HUES48 (cell line): ENCODE results near the gene GPR137C.

Experiments
- H3K27ac ChIP-seq: one replicate; pipeline ENCODE4 v1.7.0; 2013; ENCODE audit warnings: low read depth, low read length, inconsistent platforms
- H3K27me3 ChIP-seq: 2 replicates; pipeline ENCODE4 v1.6.1; 2013; ENCODE audit warnings: mild to moderate bottlenecking, low read length; ENCODE audit not compliant: control insufficient read depth, insufficient read depth
- H3K36me3 ChIP-seq: 2 replicates; pipeline ENCODE4 v1.6.1; 2013; ENCODE audit warnings: low read length; ENCODE audit not compliant: control insufficient read depth, insufficient read depth
- H3K4me1 ChIP-seq: 2 replicates; pipeline ENCODE4 v1.6.1; 2013; ENCODE audit warnings: mild to moderate bottlenecking, low read length; ENCODE audit not compliant: control insufficient read depth, insufficient read depth
- H3K4me3 ChIP-seq: 2 replicates; pipeline ENCODE4 v1.5.1; 2013; ENCODE audit warnings: mild to moderate bottlenecking, low read depth, low read length
- H3K9ac ChIP-seq: 2 replicates; pipeline ENCODE4 v1.6.1; 2013; ENCODE audit warnings: mild to moderate bottlenecking, low read depth, low read length, moderate library complexity
- H3K9me3 ChIP-seq: 2 replicates; pipeline ENCODE4 v1.6.1; 2013; ENCODE audit warnings: low read length; ENCODE audit not compliant: control insufficient read depth, insufficient read depth

The GPR137C gene

DNA sequence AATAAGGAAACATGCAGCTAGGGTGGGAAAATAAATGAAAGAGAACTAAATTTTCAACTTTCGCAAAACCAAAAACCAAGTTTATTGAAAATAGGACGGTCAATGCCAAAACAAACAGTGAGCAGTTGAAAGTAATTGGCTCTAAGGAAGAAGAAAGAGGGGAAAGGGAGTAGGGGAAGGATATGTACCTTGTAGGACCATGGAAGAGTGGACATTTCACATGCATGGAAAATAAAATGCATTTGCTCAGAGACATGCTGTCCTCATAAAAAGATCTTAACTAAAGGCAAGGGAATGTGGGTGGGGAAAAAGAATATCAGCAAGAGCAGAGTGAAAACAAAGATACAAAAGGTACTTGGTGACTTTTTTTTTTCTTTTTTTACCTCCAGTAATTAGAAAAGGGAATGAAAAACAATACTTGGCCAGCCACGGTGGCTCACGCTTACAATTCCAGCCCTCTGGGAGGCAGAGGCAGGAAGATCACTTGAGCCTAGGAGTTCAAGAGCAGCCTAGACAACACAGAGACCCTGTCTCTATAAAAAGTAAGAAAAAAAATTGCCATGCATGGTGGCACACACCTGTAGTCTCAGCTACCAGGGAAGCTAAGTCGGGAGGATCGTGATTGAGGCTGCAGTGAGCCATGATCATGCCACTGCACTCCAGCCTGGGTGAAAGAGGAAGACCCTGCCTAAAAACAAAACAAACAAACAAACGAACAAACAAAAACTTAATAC, 6.9 kb upstream of the GPR137C start:
- no peak overlapping the region for H3K9ac ChIP-seq
- no peak overlapping the region for H3K27ac ChIP-seq
- no peaks in the 10 kb centered on the region for H3K36me3 ChIP-seq
- no peak overlapping the region for H3K4me3 ChIP-seq
- no peaks in the 10 kb centered on the region for H3K9me3 ChIP-seq
- peaks cover 7% of the 10 kb centered on the region for H3K4me1 ChIP-seq
- H3K27me3 ChIP-seq: no peaks in the 10 kb centered on the region

DNA sequence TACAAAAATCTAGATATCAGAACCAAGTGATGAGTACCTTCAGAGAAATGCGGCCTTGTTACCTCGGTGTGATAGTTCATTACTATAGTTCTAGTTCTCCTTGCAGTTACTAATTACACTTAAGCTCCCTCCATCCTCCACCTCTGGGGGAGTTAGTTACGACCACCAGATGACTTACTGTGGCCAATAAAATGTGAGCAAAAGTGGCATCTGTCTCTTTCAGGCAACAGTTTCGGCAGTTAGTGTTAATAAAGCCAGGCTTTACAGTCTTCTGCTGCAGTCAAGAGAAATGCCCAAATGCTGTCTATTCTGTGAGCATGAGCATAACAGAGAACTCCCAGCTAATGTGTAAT, 6.3 kb upstream of the GPR137C start:
- Histone ChIP-seq H3K9me3 (no peaks in the 10 kb centered on the region), H3K4me1 (peaks cover 12% of the 10 kb centered on the region), H3K36me3 (no peaks in the 10 kb centered on the region), H3K4me3 (no peak overlapping the region), H3K9ac (no peak overlapping the region), H3K27ac (no peak overlapping the region), H3K27me3 (no peaks in the 10 kb centered on the region)

DNA sequence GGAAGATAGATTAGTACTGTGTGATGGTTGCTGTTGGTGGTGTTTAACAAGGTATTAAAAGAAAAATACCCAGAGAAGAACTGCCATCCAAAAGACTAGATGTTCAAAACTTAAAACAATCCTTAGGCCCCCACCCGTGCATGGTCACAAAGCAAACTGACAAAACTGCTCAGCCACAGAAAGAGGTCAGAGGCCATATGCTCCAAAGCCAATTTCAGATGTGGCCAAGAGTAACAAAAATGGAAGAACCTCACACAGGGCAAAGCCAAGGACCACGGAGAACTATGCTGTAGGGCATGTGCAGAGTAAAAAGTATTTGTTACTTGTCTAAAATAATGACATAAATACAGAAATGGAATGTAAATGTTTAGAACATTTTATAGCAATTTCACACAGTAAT, 5.6 kb upstream of the GPR137C start:
- Histone ChIP-seq H3K27ac (no peak overlapping the region), H3K4me3 (no peak overlapping the region), H3K9ac (no peak overlapping the region)

DNA sequence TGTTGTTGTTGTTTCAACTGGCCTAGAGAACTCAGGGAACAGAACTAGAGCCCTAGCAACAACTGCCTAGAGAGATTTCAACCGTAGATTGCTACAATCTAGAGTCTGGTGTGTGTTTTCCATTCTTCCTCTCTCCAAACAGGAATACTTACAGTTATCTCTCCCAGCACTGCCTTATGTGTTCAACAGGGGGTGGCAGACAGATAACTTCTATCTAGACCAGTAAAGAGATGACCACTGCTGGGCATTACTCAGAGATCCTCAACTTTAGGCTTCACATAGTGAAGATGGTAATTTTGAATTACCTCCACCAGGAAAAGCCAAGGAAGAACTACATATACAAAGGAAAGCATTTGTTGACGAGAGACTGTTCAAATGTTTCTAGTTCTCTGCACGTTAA, 5.1 kb upstream of the GPR137C start:
- no peak overlapping the region for H3K27ac ChIP-seq
- no peaks in the 10 kb centered on the region for H3K27me3 ChIP-seq
- H3K4me3 ChIP-seq: no peak overlapping the region
- no peaks in the 10 kb centered on the region for H3K9me3 ChIP-seq
- peaks cover 14% of the 10 kb centered on the region for H3K4me1 ChIP-seq
- no peaks in the 10 kb centered on the region for H3K36me3 ChIP-seq
- H3K9ac ChIP-seq: no peak overlapping the region

More for the DNA sequence above, 5.6 kb upstream of the GPR137C start:
- Histone ChIP-seq H3K36me3 (no peaks in the 10 kb centered on the region), H3K9me3 (no peaks in the 10 kb centered on the region), H3K27me3 (no peaks in the 10 kb centered on the region), H3K4me1 (peaks cover 14% of the 10 kb centered on the region)

DNA sequence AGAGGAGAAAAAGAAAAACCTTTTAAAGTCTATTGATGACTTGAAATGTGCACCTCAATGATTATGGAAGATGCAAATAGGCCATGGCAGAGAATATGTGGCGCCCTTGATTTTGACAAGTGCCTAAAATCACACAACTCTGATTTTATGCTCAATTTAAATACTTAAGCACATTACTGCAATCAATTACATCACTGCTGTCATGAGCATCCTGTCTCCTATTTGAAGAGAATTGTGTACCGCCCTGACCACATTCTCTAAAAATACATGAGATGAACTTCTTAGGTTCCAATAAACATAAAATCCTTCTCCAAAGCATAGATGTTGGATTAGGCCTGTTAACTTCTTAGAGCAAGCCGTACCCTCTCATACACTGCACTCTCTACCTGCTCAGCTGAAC, 2.0 kb upstream of the GPR137C start:
- Histone ChIP-seq H3K36me3 (no peaks in the 10 kb centered on the region), H3K9ac (no peak overlapping the region), H3K9me3 (no peaks in the 10 kb centered on the region), H3K27me3 (peaks cover 15% of the 10 kb centered on the region), H3K4me3 (no peak overlapping the region), H3K4me1 (peaks cover 23% of the 10 kb centered on the region), H3K27ac (no peak overlapping the region)

DNA sequence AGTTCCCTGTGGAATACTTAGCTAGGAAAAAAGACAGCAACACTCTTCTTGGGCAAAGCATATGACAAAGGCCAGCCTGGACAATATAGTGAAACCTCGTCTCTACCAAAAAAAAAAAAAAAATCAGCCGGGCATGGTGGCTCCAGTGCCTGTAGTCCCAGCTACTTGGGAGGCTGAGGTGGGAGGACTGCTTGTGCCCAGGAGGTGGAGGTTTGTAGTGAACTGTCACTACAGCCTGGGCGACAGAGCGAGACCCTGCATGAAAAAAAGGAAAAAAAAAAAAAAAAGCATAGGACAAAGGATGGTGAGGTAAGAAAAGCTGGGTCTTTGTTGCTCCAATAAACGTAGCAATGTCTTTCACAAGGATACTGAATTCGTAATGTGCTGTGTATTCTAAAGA, 1.4 kb upstream of the GPR137C start:
- no peak overlapping the region for H3K27ac ChIP-seq

DNA sequence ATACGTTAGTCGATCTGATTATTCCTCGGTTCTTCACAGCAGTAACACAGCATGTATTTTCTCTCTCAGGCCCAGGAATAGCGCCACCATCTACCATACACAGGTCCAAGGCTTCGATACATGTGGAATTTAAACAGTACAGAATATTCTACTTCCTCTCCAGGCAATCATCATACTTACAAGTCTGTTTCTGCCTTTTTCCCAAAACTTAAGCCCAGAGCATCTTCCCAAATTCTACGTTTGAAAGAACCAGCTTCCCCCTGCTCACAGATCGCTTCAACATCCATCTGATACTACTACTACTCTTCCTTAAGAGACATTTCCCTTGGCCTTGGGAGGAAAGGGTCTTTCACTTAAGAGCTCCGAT, 957 bp upstream of the GPR137C start:
- H3K36me3 ChIP-seq: no peaks in the 10 kb centered on the region
- H3K9me3 ChIP-seq: no peaks in the 10 kb centered on the region
- peak overlapping the region; percentile 78 for H3K27ac ChIP-seq
- H3K4me1 ChIP-seq: peaks cover 18% of the 10 kb centered on the region; the same call in 1 of the 2 replicates
- peaks cover 15% of the 10 kb centered on the region for H3K27me3 ChIP-seq
- peak overlapping the region; percentile 52 for H3K9ac ChIP-seq
- peak overlapping the region; percentile 69 for H3K4me3 ChIP-seq

More for the DNA sequence above, 1.4 kb upstream of the GPR137C start:
- Histone ChIP-seq H3K4me1 (peaks cover 18% of the 10 kb centered on the region), H3K36me3 (no peaks in the 10 kb centered on the region), H3K9ac (peak overlapping the region; percentile 52), H3K4me3 (peak overlapping the region; percentile 69), H3K9me3 (no peaks in the 10 kb centered on the region), H3K27me3 (peaks cover 15% of the 10 kb centered on the region)

DNA sequence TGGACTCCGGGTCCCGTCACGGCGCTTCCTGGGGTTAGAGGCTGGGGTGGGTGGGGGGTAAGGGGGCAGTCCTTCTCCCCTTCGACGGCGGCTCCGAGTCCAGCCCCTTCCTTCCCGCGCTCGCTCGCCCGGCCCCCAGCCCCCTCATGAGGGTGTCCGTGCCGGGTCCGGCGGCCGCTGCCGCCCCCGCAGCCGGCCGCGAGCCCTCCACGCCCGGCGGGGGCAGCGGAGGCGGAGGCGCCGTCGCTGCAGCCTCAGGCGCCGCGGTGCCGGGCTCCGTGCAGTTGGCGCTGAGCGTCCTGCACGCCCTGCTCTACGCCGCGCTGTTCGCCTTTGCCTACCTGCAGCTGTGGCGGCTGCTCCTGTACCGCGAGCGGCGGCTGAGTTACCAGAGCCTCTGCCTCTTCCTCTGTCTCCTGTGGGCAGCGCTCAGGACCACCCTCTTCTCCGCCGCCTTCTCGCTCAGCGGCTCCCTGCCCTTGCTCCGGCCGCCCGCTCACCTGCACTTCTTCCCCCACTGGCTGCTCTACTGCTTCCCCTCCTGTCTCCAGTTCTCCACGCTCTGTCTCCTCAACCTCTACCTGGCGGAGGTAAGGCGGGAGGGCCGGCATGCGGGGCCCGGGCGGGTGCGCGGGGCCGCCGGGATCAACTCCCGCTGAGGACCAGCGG, 500 bp downstream of the GPR137C start:
- H3K9me3 ChIP-seq: no peaks in the 10 kb centered on the region
- H3K4me1 ChIP-seq: peaks cover 18% of the 10 kb centered on the region; the same call in 1 of the 2 replicates
- peaks cover 15% of the 10 kb centered on the region for H3K27me3 ChIP-seq
- peak overlapping the region; percentile 38; the same call in 1 of the 2 replicates for H3K9ac ChIP-seq
- H3K4me3 ChIP-seq: peak overlapping the region; percentile 91
- no peaks in the 10 kb centered on the region for H3K36me3 ChIP-seq
- H3K27ac ChIP-seq: peak overlapping the region; percentile 74

DNA sequence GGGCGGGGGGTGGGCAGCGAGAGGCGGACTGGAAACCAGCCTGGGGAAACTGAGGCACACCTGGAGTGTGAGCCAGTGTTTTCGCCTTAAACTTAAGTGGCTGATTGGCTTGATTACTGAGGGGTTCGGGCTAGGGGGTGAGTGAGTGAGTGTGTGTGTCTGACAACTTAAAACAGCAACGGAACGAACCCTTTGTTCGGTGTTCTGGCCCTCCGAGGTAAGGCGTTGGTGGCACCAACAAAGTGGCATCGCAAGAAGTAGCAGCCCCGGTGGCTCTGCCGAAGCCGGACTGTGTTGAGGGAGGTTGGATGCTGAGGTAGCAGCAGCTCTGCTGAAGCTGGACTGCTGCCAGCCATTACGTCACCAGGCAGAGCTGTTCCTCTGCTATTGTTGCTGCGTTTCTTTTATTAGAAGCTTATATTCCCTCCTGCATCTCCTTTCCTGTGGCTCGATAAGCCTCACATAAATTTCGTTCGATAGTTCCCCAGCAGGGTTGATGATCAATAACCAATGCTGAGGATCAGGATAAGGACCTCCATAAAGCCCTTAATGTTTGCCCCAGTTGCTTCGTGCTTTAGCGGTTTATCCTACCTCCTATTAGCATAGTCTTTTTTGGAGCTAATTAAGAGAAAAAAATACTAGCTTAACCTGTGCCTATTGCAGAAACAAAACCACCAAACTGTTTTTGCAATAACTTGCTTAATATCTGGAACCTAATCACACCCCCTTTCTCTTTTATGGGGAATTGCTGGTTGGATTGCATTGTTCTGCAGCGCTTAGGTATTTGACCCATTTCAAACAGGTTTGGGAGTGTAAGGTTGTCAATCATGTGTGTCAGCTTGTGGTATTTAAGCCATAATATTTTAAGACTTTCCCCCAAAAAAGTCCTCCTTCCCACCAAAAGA, 1.3 kb downstream of the GPR137C start:
- Histone ChIP-seq H3K27ac (peak overlapping the region; percentile 74), H3K27me3 (peaks cover 15% of the 10 kb centered on the region), H3K4me3 (peak overlapping the region; percentile 91), H3K36me3 (no peaks in the 10 kb centered on the region), H3K4me1 (peaks cover 18% of the 10 kb centered on the region; the same call in 1 of the 2 replicates), H3K9ac (peak overlapping the region; percentile 38), H3K9me3 (no peaks in the 10 kb centered on the region)

DNA sequence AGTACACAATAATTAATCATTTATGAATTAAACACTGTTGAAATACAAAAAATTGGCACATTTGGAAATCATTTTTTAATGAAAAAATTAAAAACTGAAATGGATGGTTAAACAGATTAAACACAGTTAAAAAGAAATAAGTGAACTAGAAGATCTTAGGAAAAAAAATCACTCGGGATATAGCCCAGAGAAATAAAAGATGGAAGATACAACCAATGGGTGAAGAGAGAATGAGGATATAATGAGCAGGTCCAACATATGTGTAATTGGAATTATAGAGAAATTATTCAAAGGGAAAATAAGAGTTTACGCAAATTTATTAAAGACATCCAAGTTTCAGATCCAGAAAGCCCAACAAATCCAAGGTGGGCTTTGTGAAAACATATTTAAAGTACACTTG, 6.1 kb downstream of the GPR137C start:
- no peak overlapping the region for H3K4me3 ChIP-seq
- no peak overlapping the region for H3K9ac ChIP-seq
- peaks cover 15% of the 10 kb centered on the region for H3K27me3 ChIP-seq
- H3K4me1 ChIP-seq: peaks cover 11% of the 10 kb centered on the region; the same call in 1 of the 2 replicates
- H3K27ac ChIP-seq: no peak overlapping the region
- H3K36me3 ChIP-seq: no peaks in the 10 kb centered on the region
- no peaks in the 10 kb centered on the region for H3K9me3 ChIP-seq
